ENCODE results near the gene CC2D1A. TPM values are rescaled to one million over a fixed set of nuclear protein-coding genes. Genes with fewer than 3 reads are reported as not detected.

CC2D1A gene
- total and polyA plus RNA-seq, 4 donors: 19.3 to 39.5 (median 29.4) TPM

- 12 to 19% methylated on average over 19 to 21 of the region's 21 CpGs for WGBS, 2 donors
- peak; percentile 66 to 81 (median 67) for DNase-seq
- Histone ChIP-seq H3K9ac (ENCODE audit: insufficient read depth in 1 of 2, low read length in 2 of 2) (no peak within 1 kb of the TSS), H3K27ac (ENCODE audit: low read depth in 1 of 2, low read length in 1 of 2) (no peak within 1 kb of the TSS), H3K4me3 (no peak within 1 kb of the TSS), H3K4me1 (ENCODE audit: control insufficient read depth in 5 of 5, insufficient read depth in 5 of 5, low read length in 5 of 5) (peaks cover 0 to 7% (median 4%) of the 10 kb centered on the region in 5 donors), H3K36me3 (ENCODE audit: control insufficient read depth in 4 of 4, insufficient read depth in 4 of 4, low read length in 4 of 4) (no peaks in the 10 kb centered on the region), H3K9me3 (ENCODE audit: control insufficient read depth in 4 of 4, insufficient read depth in 3 of 4, low read length in 3 of 4) (no peaks in the 10 kb centered on the region), H3K27me3 (ENCODE audit: control insufficient read depth in 3 of 3, insufficient read depth in 3 of 3, low read length in 2 of 3) (peaks cover 0 to 13% (median 0%) of the 10 kb centered on the region in 3 donors)
- TF ChIP-seq, protein P1, sequence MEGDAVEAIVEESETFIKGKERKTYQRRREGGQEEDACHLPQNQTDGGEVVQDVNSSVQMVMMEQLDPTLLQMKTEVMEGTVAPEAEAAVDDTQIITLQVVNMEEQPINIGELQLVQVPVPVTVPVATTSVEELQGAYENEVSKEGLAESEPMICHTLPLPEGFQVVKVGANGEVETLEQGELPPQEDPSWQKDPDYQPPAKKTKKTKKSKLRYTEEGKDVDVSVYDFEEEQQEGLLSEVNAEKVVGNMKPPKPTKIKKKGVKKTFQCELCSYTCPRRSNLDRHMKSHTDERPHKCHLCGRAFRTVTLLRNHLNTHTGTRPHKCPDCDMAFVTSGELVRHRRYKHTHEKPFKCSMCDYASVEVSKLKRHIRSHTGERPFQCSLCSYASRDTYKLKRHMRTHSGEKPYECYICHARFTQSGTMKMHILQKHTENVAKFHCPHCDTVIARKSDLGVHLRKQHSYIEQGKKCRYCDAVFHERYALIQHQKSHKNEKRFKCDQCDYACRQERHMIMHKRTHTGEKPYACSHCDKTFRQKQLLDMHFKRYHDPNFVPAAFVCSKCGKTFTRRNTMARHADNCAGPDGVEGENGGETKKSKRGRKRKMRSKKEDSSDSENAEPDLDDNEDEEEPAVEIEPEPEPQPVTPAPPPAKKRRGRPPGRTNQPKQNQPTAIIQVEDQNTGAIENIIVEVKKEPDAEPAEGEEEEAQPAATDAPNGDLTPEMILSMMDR (IDR thresholded peaks at IDR 0.05; ENCODE audit: control extremely low read depth, extremely low read depth): no peak
- peak; percentile 31 for ATAC-seq (ENCODE audit: insufficient read depth, low FRiP score)
Observed at GRCh38 chr19:13938301-13939064, 32.5 kb downstream of the CC2D1A start, which contains the start of gene PODNL1. Gene PODNL1, minus strand, starts transcription at chr19:13938417. Its CDS starts 236 bp downstream, at chr19:13938181.

DNA sequence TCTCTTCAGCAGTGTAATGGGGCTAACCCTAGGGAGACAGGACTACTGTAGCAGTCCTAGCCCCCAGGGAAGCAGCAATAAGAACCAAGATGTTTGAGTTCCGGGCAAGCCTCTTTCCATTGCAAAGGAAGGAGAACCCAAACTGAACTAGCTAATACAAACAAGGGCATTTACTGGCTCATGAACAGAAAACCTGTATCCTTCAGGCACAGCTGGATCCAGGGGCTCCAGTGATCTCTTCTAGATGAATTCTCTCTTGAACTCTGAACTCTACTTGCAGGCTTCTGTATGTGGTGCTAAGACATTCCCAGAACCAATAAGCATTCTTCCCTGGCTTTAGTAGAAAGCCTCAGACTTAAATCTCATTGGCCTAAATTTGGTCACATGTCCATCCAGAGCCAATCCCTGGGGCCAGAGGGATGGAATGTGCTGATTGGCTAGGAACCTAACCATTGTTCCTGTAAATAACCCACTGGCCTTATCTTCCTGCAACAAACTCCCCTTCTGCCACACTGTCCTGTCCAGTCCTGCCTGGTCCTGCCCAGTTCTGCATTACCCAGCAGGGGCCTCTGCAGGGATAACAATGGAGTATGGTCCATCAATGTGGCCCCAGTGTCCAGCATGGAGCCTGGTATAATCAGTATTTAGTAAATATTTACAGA, 36.2 kb downstream of the CC2D1A start:
- H3K9ac ChIP-seq (ENCODE audit: insufficient read depth in 1 of 2, low read length in 2 of 2): no peak overlapping the region
- H3K4me3 ChIP-seq: no peak overlapping the region
- H3K36me3 ChIP-seq (ENCODE audit: control insufficient read depth in 4 of 4, insufficient read depth in 4 of 4, low read length in 4 of 4): no peaks in the 10 kb centered on the region
- H3K9me3 ChIP-seq (ENCODE audit: control insufficient read depth in 4 of 4, insufficient read depth in 3 of 4, low read length in 3 of 4): no peaks in the 10 kb centered on the region
- WGBS, 2 donors: 96 to 97% methylated on average over 1 of the region's 1 CpG
- peaks cover 0 to 7% (median 4%) of the 10 kb centered on the region in 5 donors for H3K4me1 ChIP-seq (ENCODE audit: control insufficient read depth in 5 of 5, insufficient read depth in 5 of 5, low read length in 5 of 5)
- H3K27ac ChIP-seq (ENCODE audit: low read depth in 1 of 2, low read length in 1 of 2): no peak overlapping the region
- TF ChIP-seq, protein P1 (IDR thresholded peaks at IDR 0.05; ENCODE audit: control extremely low read depth, extremely low read depth): no peak
- no peak for ATAC-seq (ENCODE audit: insufficient read depth, low FRiP score)
- H3K27me3 ChIP-seq (ENCODE audit: control insufficient read depth in 3 of 3, insufficient read depth in 3 of 3, low read length in 2 of 3): peaks cover 0 to 4% (median 0%) of the 10 kb centered on the region in 3 donors
- DNase-seq: no peak

- Histone ChIP-seq H3K27ac (ENCODE audit: low read depth in 1 of 2, low read length in 1 of 2) (no peak overlapping the region), H3K9me3 (ENCODE audit: control insufficient read depth in 4 of 4, insufficient read depth in 3 of 4, low read length in 3 of 4) (no peaks in the 10 kb centered on the region), H3K36me3 (ENCODE audit: control insufficient read depth in 4 of 4, insufficient read depth in 4 of 4, low read length in 4 of 4) (no peaks in the 10 kb centered on the region), H3K4me1 (ENCODE audit: control insufficient read depth in 5 of 5, insufficient read depth in 5 of 5, low read length in 5 of 5) (no peaks in the 10 kb centered on the region), H3K9ac (ENCODE audit: insufficient read depth in 1 of 2, low read length in 2 of 2) (no peak overlapping the region), H3K27me3 (ENCODE audit: control insufficient read depth in 3 of 3, insufficient read depth in 3 of 3, low read length in 2 of 3) (no peaks in the 10 kb centered on the region), H3K4me3 (no peak overlapping the region)
- 96% methylated on average over 4 of the region's 4 CpGs for WGBS, 2 donors
- ATAC-seq (ENCODE audit: insufficient read depth, low FRiP score) (no peak), DNase-seq (no peak)
- TF ChIP-seq, protein P1 (IDR thresholded peaks at IDR 0.05; ENCODE audit: control extremely low read depth, extremely low read depth): no peak
Observed at GRCh38 chr19:13946414-13946813, 40.4 kb downstream of the CC2D1A start.

Data from lung (tissue), 12 donors.